HL-60/S4 (cell line): Measurements from ENCODE around the gene MAGEA12.
"Not testable (repeated sequence)": the region's sequence is repeated elsewhere in the genome, so short reads cannot be mapped to it uniquely, and the experiment has no call there.

Experiments used
- in situ Hi-C: fragments of 300-500 bp; cut with MboI; formaldehyde crosslinking; loops from 2 replicates; pipeline ENCODE4 v1.14.3; 2022; ENCODE audit warnings: low sequenced_read_pairs

MAGEA12 gene, protein sequence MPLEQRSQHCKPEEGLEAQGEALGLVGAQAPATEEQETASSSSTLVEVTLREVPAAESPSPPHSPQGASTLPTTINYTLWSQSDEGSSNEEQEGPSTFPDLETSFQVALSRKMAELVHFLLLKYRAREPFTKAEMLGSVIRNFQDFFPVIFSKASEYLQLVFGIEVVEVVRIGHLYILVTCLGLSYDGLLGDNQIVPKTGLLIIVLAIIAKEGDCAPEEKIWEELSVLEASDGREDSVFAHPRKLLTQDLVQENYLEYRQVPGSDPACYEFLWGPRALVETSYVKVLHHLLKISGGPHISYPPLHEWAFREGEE

DNA sequence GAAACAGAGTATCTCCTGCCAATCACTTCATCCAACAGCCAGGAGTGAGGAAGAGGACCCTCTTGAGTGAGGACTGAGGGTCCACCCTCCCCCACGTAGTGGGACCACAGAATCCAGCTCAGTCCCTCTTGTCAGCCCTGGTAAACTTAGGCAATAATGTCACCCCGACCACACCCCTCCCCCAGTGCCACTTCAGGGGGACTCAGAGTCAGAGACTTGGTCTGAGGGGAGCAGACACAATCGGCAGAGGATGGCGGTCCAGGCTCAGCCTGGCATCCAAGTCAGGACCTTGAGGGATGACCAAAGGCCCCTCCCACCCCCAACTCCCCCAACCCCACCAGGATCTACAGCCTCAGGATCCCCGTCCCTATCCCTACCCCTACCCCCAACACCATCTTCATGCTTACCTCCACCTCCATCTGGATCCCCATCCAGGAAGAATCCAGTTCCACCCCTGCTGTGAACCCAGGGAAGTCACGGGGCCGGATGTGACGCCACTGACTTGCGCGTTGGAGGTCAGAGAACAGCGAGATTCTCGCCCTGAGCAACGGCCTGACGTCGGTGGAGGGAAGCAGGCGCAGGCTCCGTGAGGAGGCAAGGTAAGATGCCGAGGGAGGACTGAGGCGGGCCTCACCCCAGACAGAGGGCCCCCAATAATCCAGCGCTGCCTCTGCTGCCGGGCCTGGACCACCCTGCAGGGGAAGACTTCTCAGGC, at the start of gene MAGEA12, which contains the start of gene CSAG1:
MAGEA12 (plus strand) TSS at position 497 of the 715 bp plus-strand sequence. CDS start 2,405 bp downstream, outside the sequence.
CSAG1 (minus strand) TSS at position 461 of the 715 bp plus-strand sequence. CDS start 1,261 bp downstream, outside the sequence.
- in situ Hi-C loops: no loop called here

DNA sequence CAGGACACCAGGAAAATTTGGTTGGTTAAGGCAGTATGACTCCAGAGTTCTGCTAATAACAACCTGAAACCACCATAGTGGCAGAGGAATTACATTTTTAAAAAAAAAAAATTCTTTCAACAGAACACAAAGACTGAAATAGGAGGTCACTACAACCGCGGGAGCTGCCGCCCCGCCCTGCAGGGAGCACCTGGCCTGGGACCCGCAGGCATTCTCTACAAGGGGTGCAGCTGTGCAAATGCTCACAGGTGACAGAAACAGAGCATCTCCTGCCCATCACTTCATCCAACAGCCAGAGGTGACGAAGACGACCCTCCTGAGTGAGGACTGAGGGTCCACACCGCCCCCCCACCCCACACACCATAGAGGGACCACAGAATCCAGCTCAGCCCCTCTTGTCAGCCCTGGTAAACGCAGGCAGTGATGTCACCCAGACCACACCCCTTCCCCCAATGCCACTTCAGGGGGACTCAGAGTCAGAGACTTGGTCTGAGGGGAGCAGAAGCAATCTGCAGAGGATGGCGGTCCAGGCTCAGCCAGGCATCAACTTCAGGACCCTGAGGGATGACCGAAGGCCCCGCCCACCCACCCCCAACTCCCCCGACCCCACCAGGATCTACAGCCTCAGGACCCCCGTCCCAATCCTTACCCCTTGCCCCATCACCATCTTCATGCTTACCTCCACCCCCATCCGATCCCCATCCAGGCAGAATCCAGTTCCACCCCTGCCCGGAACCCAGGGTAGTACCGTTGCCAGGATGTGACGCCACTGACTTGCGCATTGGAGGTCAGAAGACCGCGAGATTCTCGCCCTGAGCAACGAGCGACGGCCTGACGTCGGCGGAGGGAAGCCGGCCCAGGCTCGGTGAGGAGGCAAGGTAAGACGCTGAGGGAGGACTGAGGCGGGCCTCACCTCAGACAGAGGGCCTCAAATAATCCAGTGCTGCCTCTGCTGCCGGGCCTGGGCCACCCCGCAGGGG, 35.3 kb upstream of the MAGEA12 start, which contains the start of gene MAGEA3:
MAGEA3 (plus strand) TSS at position 843 of the 980 bp plus-strand sequence. CDS start 2,039 bp downstream, outside the sequence.
- in situ Hi-C loops: not testable (repeated sequence)

DNA sequence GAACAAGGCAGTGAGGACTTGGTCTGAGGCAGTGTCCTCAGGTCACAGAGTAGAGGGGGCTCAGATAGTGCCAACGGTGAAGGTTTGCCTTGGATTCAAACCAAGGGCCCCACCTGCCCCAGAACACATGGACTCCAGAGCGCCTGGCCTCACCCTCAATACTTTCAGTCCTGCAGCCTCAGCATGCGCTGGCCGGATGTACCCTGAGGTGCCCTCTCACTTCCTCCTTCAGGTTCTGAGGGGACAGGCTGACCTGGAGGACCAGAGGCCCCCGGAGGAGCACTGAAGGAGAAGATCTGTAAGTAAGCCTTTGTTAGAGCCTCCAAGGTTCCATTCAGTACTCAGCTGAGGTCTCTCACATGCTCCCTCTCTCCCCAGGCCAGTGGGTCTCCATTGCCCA, 33.2 kb upstream of the MAGEA12 start:
- in situ Hi-C loops: not testable (repeated sequence)

DNA sequence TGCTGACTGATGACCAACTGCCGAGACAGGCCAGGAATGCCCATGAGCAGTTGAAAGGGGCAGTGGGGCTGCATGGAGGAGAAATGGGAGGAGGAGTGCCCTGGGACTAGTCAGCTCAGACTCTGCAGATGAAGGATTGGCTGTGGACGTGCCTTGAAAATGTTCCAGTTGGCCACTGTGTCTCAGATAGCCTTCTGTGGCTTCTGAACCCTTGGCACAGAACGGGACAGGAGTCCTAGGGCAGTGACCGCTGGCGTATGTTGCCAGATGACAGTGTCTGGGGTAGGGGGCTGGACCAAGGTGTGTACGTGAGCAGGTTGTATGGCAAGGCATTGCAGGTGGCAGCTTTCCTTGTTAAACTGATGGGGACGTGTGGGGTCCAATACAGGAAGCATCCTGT, 27.1 kb upstream of the MAGEA12 start:
- in situ Hi-C loops: not testable (repeated sequence)

DNA sequence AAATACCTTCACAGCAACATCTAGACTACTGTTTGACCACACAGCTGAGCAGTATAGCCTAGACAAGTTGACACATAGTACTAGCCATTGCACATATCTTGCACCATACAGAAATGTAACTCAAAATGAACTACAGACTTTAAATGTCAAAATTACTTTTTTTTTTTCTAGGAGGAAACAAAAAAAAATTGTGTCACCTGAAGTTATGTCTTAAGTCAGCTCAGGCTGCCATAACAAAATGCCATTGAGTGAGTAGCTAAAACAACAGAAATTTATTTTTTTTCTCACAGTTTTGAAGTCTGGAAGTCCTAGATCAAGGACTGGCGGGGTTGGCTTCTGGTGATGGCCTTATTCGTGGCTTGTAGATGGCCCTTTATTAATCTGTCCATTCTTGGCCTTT, 24.4 kb upstream of the MAGEA12 start, which contains the start of gene CSAG2:
CSAG2 (minus strand) TSS at position 101 of the 400 bp plus-strand sequence. CDS start 161 bp downstream, outside the sequence.
- in situ Hi-C loops: not testable (repeated sequence)

DNA sequence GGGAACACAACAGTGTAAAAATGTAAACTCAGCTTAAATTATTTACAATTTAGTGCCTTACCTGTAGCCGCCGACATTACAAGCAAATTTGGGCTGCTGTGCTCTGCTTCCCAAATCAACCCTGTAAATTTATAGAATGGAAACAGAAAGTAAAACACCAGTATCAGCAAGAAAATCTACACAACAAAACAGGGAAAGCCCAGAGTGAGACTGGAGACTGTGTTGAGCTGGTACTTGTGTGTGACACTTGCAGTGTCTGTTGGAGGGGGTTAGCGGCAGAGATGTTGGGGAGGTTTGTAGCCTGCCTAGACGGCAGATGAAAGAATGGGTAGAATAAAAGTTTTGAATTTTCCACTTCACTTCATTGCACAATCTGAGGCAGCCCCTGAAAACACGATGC, 20.4 kb upstream of the MAGEA12 start:
- in situ Hi-C loops: not testable (repeated sequence)

DNA sequence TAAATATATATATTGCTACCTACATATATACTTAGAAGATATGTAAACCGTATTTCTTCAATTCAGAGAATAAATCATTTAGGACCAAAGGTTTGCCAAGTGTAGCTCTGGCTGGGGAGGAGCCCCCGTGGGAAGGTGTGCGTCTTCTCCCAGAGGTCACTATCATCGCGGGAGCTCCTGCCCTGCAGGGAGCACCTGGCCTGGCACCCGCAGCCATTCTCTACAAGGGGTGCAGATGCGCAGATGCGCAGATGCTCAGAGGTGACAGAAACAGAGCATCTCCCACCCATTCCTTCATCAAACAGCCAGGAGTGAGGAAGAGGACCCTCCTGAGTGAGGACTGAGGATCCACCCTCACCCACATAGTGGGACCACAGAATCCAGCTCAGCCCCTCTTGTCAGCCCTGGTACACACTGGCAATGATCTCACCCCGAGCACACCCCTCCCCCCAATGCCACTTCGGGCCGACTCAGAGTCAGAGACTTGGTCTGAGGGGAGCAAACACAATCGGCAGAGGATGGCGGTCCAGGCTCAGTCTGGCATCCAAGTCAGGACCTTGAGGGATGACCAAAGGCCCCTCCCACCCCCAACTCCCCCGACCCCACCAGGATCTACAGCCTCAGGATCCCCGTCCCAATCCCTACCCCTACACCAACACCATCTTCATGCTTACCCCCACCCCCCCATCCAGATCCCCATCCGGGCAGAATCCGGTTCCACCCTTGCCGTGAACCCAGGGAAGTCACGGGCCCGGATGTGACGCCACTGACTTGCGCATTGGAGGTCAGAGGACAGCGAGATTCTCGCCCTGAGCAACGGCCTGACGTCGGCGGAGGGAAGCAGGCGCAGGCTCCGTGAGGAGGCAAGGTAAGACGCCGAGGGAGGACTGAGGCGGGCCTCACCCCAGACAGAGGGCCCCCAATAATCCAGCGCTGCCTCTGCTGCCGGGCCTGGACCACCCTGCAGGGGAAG, 19.5 kb upstream of the MAGEA12 start, which contains the start of gene MAGEA2B:
MAGEA2B (plus strand) TSS at position 814 of the 973 bp plus-strand sequence. CDS start 2,479 bp downstream, outside the sequence.
- in situ Hi-C loops: not testable (repeated sequence)

DNA sequence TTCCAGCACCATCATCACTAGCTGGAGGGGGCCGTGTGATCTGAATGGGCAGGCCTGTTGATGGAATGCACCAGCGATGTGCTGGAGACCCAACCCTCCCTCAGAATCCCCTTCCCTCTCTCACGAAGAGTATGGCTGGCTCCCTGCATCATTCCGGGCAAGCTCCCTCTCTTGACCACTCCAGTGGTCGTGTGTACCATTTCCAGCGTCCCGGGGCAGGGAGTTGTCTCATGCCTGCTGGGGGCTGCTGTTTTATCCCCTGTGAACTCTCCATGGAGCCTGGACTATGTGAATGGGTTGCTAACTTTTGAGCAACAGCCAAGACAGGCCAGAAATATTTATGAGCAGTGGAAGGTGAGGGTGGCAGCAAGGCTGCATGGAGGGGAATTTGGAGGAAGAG, 8.1 kb upstream of the MAGEA12 start:
- in situ Hi-C loops: no loop called here

DNA sequence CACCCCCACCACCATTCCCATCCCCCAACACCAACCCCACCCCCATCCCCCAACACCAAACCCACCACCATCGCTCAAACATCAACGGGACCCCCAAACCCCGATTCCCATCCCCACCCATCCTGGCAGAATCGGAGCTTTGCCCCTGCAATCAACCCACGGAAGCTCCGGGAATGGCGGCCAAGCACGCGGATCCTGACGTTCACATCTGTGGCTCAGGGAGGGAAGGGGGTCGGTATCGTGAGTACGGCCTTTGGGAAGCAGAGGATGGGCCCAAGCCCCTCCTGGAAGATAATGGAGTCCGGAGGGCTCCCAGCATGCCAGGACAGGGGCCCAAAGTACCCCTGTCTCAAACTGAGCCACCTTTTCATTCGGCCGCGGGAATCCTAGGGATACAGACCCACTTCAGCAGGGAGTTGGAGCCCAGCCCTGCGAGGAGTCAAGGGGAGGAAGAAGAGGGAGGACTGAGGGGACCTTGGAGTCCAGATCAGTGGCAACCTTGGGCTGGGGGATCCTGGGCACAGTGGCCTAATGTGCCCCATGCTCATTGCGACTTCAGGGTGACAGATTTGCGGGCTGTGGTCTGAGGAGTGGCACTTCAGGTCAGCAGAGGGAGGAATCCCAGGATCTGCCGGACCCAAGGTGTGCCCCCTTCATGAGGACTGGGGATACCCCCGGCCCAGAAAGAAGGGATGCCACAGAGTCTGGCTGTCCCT, 744 bp downstream of the MAGEA12 start:
- in situ Hi-C loops: not testable (repeated sequence)

DNA sequence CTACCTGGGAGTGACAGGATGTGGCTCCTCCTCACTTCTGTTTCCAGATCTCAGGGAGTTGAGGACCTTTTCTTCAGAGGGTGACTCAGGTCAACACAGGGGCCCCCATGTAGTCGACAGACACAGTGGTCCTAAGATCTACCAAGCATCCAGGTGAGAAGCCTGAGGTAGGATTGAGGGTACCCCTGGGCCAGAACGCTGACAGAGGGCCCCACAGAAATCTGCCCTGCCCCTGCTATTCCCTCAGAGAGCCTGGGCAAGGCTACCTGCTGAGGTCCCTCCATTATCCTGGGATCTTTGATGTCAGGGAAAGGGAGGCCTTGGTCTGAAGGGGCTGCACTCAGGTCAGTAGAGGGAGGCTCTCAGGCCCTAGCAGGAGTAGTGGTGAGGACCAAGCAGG, 1.5 kb downstream of the MAGEA12 start:
- in situ Hi-C loops: no loop called here

DNA sequence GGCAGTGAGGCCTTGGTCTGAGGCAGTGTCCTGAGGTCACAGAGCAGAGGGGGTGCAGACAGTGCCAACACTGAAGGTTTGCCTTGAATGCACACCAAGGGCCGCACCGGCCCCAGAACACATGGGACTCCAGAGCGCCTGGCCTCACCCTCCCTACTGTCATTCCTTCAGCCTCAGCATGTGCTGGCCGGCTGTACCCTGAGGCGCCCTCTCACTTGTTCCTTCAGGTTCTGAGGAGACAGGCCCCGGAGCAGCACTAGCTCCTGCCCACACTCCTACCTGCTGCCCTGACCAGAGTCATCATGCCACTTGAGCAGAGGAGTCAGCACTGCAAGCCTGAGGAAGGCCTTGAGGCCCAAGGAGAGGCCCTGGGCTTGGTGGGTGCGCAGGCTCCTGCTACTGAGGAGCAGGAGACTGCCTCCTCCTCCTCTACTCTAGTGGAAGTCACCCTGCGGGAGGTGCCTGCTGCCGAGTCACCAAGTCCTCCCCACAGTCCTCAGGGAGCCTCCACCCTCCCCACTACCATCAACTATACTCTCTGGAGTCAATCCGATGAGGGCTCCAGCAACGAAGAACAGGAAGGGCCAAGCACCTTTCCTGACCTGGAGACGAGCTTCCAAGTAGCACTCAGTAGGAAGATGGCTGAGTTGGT, 2.4 kb downstream of the MAGEA12 start:
- in situ Hi-C loops: no loop called here

DNA sequence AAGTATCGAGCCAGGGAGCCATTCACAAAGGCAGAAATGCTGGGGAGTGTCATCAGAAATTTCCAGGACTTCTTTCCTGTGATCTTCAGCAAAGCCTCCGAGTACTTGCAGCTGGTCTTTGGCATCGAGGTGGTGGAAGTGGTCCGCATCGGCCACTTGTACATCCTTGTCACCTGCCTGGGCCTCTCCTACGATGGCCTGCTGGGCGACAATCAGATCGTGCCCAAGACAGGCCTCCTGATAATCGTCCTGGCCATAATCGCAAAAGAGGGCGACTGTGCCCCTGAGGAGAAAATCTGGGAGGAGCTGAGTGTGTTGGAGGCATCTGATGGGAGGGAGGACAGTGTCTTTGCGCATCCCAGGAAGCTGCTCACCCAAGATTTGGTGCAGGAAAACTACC, 3.0 kb downstream of the MAGEA12 start:
- in situ Hi-C loops: not testable (repeated sequence)

DNA sequence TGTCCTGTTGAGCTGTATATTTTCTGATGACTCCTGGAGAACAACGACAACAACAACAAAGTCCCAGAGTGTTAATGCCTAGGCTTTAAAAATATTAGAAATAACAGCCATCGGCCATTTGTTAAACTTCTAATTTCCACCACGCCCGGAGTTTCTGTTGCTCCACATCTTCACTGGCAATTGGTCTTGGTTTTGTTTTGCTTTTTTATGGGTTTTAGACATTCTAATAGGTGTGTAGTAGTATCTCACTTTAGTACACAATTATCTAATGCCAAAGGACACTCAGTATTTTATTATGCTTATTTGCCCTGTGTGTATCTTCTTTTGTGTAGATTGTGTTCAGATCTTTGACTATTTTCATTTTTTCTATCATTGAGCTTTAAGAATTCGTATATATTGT, 5.0 kb downstream of the MAGEA12 start:
- in situ Hi-C loops: no loop called here

DNA sequence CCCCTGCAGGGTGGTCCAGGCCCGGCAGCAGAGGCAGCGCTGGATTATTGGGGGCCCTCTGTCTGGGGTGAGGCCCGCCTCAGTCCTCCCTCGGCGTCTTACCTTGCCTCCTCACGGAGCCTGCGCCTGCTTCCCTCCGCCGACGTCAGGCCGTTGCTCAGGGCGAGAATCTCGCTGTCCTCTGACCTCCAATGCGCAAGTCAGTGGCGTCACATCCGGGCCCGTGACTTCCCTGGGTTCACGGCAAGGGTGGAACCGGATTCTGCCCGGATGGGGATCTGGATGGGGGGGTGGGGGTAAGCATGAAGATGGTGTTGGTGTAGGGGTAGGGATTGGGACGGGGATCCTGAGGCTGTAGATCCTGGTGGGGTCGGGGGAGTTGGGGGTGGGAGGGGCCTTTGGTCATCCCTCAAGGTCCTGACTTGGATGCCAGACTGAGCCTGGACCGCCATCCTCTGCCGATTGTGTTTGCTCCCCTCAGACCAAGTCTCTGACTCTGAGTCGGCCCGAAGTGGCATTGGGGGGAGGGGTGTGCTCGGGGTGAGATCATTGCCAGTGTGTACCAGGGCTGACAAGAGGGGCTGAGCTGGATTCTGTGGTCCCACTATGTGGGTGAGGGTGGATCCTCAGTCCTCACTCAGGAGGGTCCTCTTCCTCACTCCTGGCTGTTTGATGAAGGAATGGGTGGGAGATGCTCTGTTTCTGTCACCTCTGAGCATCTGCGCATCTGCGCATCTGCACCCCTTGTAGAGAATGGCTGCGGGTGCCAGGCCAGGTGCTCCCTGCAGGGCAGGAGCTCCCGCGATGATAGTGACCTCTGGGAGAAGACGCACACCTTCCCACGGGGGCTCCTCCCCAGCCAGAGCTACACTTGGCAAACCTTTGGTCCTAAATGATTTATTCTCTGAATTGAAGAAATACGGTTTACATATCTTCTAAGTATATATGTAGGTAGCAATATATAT, 20.4 kb downstream of the MAGEA12 start, which contains the start of gene MAGEA2:
MAGEA2 (minus strand) TSS at position 157 of the 965 bp plus-strand sequence. CDS start 2,479 bp downstream, outside the sequence.
- in situ Hi-C loops: not testable (repeated sequence)

DNA sequence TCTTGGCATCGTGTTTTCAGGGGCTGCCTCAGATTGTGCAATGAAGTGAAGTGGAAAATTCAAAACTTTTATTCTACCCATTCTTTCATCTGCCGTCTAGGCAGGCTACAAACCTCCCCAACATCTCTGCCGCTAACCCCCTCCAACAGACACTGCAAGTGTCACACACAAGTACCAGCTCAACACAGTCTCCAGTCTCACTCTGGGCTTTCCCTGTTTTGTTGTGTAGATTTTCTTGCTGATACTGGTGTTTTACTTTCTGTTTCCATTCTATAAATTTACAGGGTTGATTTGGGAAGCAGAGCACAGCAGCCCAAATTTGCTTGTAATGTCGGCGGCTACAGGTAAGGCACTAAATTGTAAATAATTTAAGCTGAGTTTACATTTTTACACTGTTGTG, 21.3 kb downstream of the MAGEA12 start:
- in situ Hi-C loops: not testable (repeated sequence)

DNA sequence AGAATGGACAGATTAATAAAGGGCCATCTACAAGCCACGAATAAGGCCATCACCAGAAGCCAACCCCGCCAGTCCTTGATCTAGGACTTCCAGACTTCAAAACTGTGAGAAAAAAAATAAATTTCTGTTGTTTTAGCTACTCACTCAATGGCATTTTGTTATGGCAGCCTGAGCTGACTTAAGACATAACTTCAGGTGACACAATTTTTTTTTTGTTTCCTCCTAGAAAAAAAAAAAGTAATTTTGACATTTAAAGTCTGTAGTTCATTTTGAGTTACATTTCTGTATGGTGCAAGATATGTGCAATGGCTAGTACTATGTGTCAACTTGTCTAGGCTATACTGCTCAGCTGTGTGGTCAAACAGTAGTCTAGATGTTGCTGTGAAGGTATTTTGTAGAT, 25.4 kb downstream of the MAGEA12 start, which contains the start of gene CSAG3:
CSAG3 (plus strand) TSS at position 301 of the 400 bp plus-strand sequence.
- in situ Hi-C loops: not testable (repeated sequence)

DNA sequence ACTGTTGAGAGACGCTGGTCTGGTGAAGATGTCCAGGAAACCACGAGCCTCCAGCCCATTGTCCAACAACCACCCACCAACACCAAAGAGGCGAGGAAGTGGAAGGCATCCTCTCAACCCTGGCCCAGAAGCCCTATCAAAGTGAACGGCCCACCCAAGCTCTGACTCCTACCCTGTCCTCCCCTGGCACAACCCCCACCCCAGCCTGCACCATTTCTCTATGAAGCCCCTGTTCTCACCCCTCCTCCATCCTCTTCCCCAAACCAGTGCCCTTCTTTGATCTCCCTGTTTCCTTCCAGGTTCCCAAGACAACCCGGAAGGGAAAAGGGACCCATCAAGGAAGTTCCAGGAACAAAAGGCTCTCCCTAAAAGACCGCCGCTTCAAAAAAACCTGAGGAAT, 26.0 kb downstream of the MAGEA12 start:
- in situ Hi-C loops: not testable (repeated sequence)
